Measurements from ENCODE around the gene FNDC3A.
"Not testable (repeated sequence)": the region's sequence is repeated elsewhere in the genome, so short reads cannot be mapped to it uniquely, and the experiment has no call there.

FNDC3A gene

DNA sequence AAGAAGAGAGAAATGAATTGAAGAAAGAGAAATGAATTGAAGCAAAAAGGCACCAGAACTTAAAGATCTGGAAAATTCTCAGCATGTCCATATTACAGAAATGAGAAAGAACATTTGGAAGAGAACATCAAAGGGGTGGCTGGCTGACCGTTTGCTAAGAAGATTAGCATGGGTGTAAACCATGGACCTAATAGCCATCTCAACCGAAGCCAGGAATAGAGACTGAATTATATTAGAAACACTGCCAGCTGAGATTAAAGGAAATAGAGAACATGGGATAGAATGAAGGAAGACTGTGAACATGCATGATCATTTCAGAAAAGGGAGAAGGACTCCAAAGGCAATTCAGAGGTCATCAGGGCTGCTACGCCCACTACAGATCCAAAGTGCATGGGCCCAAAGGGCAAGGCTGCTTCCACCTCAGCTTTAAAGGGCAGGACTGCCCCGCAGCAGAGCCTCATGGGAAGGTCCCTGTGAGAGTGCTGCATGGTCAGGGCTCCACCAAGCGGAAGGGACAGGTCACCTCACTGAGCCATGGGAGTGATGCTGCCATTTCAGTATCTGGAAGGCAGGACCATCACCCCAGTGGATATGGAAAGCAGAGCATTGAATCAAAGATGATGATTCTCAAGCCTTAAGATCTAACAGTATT lies 23.1 kb downstream of the FNDC3A start:
- no peaks in the 10 kb centered on the region for H3K27me3 ChIP-seq (ENCODE audit: insufficient read depth, poor library complexity, severe bottlenecking)
- no peak for DNase-seq (ENCODE audit: low read depth in 1 of 2, low spot score in 1 of 2)
- TF ChIP-seq, protein P1, sequence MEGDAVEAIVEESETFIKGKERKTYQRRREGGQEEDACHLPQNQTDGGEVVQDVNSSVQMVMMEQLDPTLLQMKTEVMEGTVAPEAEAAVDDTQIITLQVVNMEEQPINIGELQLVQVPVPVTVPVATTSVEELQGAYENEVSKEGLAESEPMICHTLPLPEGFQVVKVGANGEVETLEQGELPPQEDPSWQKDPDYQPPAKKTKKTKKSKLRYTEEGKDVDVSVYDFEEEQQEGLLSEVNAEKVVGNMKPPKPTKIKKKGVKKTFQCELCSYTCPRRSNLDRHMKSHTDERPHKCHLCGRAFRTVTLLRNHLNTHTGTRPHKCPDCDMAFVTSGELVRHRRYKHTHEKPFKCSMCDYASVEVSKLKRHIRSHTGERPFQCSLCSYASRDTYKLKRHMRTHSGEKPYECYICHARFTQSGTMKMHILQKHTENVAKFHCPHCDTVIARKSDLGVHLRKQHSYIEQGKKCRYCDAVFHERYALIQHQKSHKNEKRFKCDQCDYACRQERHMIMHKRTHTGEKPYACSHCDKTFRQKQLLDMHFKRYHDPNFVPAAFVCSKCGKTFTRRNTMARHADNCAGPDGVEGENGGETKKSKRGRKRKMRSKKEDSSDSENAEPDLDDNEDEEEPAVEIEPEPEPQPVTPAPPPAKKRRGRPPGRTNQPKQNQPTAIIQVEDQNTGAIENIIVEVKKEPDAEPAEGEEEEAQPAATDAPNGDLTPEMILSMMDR (IDR thresholded peaks at IDR 0.05; ENCODE audit: insufficient read depth, low read length): no peak
- TF ChIP-seq, protein P2, sequence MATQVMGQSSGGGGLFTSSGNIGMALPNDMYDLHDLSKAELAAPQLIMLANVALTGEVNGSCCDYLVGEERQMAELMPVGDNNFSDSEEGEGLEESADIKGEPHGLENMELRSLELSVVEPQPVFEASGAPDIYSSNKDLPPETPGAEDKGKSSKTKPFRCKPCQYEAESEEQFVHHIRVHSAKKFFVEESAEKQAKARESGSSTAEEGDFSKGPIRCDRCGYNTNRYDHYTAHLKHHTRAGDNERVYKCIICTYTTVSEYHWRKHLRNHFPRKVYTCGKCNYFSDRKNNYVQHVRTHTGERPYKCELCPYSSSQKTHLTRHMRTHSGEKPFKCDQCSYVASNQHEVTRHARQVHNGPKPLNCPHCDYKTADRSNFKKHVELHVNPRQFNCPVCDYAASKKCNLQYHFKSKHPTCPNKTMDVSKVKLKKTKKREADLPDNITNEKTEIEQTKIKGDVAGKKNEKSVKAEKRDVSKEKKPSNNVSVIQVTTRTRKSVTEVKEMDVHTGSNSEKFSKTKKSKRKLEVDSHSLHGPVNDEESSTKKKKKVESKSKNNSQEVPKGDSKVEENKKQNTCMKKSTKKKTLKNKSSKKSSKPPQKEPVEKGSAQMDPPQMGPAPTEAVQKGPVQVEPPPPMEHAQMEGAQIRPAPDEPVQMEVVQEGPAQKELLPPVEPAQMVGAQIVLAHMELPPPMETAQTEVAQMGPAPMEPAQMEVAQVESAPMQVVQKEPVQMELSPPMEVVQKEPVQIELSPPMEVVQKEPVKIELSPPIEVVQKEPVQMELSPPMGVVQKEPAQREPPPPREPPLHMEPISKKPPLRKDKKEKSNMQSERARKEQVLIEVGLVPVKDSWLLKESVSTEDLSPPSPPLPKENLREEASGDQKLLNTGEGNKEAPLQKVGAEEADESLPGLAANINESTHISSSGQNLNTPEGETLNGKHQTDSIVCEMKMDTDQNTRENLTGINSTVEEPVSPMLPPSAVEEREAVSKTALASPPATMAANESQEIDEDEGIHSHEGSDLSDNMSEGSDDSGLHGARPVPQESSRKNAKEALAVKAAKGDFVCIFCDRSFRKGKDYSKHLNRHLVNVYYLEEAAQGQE (IDR thresholded peaks at IDR 0.05; ENCODE audit: insufficient replicate concordance, low read depth): no peak
- TF ChIP-seq GABPA (IDR thresholded peaks at IDR 0.05; ENCODE audit: low read depth): no peak
- no peak for TF ChIP-seq SPI1 (IDR thresholded peaks at IDR 0.05; ENCODE audit: borderline replicate concordance, low read depth)
- TF ChIP-seq POLR2AphosphoS5 (IDR thresholded peaks at IDR 0.05; ENCODE audit: low read depth): no peak
- no peak overlapping the region for H3K4me3 ChIP-seq (replicated peaks; ENCODE audit: insufficient read depth, low read length)
- no peak overlapping the region for H3K27ac ChIP-seq (replicated peaks)

DNA sequence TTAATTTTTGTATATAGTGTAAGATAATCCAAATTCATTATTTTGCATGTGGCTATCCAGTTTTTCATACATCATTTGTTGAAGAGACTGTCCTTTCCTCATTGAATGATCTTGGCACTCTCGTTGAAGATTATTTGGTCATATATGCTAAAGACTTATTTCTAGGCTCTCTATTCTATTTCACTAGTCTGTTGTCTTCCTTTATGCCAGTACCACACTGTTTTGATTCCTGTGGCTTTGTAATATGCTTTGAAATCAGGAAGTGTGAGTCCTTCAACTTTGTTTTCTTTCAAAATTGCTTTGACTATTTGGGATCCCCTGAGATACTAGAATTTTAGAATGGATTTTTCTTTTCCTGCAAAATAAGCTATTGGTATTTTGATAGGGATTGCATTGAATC lies 24.5 kb downstream of the FNDC3A start:
- Histone ChIP-seq H3K4me3 (replicated peaks; ENCODE audit: insufficient read depth, low read length) (no peak overlapping the region), H3K27ac (replicated peaks) (no peak overlapping the region), H3K27me3 (ENCODE audit: insufficient read depth, poor library complexity, severe bottlenecking) (no peaks in the 10 kb centered on the region)
- no peak for DNase-seq (ENCODE audit: low read depth in 1 of 2, low spot score in 1 of 2)
- no peak for TF ChIP-seq POLR2AphosphoS5 (IDR thresholded peaks at IDR 0.05; ENCODE audit: low read depth)
- TF ChIP-seq, protein P2 (IDR thresholded peaks at IDR 0.05; ENCODE audit: insufficient replicate concordance, low read depth): no peak
- TF ChIP-seq, protein P1 (IDR thresholded peaks at IDR 0.05; ENCODE audit: insufficient read depth, low read length): no peak

DNA sequence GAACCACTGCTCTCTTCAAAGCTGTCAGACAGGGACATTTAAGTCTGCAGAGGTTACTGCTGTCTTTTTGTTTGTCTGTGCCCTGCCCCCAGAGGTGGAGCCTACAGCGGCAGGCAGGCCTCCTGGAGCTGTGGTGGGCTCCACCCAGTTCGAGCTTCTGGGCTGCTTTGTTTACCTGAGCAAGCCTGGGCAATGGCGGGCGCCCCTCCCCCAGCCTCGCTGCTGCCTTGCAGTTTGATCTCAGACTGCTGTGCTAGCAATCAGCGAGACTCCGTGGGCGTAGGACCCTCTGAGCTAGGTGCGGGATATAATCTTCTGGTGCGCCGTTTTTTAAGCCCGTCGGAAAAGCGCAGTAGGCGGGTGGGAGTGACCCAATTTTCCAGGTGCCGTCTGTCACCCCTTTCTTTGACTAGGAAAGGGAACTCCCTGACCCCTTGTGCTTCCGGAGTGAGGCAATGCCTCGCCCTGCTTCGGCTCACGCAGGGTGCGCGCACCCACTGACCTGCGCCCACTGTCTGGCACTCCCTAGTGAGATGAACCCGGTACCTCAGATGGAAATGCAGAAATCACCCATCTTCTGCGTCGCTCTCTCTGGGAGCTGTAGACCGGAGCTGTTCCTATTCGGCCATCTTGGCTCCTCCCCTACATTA lies 43.4 kb downstream of the FNDC3A start:
- not testable (repeated sequence) for H3K27me3 ChIP-seq (ENCODE audit: insufficient read depth, poor library complexity, severe bottlenecking); DNase-seq (ENCODE audit: low read depth in 1 of 2, low spot score in 1 of 2); H3K27ac ChIP-seq (replicated peaks); H3K4me3 ChIP-seq (replicated peaks; ENCODE audit: insufficient read depth, low read length)

DNA sequence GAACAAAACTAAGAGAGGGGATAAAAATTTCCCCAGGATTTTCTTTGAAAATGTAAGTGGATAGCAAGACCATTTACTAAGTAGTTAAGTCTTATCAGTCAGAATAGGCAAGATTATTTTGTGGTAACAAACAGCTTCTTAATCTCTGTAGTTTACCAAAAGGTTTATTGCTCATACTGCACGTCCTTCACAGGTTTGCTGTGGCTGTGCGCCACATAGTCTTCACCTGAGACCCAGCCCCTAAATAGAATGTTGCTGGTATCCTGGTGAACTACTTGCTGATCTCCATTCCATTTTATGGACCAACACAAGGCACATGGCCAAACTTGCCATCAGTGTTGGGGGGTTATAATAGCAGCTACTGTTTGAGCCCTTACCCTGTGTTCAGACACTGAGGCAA lies 44.6 kb downstream of the FNDC3A start:
- H3K27ac ChIP-seq (replicated peaks): no peak overlapping the region
- H3K27me3 ChIP-seq (ENCODE audit: insufficient read depth, poor library complexity, severe bottlenecking): no peaks in the 10 kb centered on the region
- DNase-seq (ENCODE audit: low read depth in 1 of 2, low spot score in 1 of 2): no peak
- no peak overlapping the region for H3K4me3 ChIP-seq (replicated peaks; ENCODE audit: insufficient read depth, low read length)
- TF ChIP-seq POLR2AphosphoS5 (IDR thresholded peaks at IDR 0.05; ENCODE audit: low read depth) (no peak), GABPA (IDR thresholded peaks at IDR 0.05; ENCODE audit: low read depth) (no peak), SPI1 (IDR thresholded peaks at IDR 0.05; ENCODE audit: borderline replicate concordance, low read depth) (no peak)
- TF ChIP-seq, protein P2 (IDR thresholded peaks at IDR 0.05; ENCODE audit: insufficient replicate concordance, low read depth): no peak
- TF ChIP-seq, protein P1 (IDR thresholded peaks at IDR 0.05; ENCODE audit: insufficient read depth, low read length): no peak

All from HL-60 (cell line).